GM18868 (cell line): ENCODE data around the gene C16orf96.
"Not testable (repeated sequence)": the region's sequence is repeated elsewhere in the genome, so short reads cannot be mapped to it uniquely, and the experiment has no call there.

Experiments
- ATAC-seq: cut with Tn5 transposase; IDR thresholded peaks from one replicate; pipeline ENCODE4 v1.9.1; 2021; ENCODE audit warnings: mild to moderate bottlenecking, moderate library complexity; ENCODE audit not compliant: unreplicated experiment

The C16orf96 gene

DNA sequence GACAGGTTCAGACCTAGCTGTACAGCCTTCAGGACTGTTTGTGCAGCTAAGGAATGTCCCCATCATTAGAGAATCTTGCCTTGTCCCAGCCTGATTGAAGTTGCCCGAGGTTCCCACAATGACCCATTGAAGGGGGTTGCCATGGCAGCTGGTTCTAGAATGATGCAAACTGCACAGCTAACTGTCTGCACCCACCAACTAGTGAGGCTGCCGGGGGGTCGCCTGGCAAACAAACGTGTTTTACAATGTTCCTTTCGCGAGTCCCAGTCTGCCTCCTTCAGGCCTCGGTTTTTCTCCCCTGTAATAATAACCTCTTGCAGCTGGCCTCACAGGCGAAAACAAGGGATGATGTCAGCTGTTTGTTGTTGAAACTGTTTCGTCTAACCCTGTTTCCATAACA is 5.5 kb downstream of the C16orf96 start:
- no peak for ATAC-seq

DNA sequence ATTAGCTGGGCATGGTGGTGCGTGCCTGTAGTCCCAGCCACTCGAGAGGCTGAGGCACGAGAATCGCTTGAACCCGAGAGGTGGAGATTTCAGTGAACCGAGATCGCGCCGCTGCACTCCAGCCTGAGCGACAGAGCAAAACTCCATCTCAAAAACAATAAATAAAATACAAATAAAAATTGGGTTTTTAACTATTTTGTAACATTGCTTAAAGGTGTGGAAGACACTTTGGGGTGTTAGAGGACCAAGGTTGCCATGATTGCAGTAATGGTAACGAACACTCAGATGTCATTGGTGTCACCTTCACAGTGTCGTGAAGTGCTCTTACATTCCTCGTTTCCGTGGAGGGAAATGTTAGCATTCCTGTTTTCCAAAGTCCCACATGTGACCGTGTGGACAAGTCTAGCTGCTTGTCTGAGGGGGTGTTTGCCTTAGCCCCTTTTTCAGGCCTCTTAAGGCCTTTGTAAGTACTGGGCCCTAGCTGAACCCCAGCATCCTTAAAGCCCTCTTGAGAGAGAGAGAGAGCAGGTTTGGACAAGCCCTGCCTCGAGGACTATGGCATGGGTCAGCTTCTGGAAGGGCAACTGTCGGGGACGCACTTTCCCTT is 8.6 kb downstream of the C16orf96 start:
- ATAC-seq: no peak

DNA sequence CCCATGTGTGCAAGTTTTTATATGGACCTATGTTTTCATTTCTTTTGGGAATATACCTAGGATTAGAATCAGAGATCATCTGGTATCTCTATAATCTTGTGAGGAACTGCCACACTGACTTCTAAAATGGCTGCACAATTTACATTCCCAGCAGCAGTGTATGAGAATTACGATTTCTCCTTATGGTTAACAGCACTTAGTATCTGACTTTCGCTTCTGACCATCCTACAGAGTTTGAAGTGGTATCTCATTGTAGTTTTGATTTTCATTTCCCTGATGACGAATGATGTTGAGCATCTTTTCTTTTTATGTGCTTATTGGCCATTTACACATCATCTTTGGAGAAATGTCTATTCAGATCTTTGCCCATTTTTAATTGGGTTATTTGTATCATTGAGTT is 10.0 kb downstream of the C16orf96 start:
- ATAC-seq: no peak

DNA sequence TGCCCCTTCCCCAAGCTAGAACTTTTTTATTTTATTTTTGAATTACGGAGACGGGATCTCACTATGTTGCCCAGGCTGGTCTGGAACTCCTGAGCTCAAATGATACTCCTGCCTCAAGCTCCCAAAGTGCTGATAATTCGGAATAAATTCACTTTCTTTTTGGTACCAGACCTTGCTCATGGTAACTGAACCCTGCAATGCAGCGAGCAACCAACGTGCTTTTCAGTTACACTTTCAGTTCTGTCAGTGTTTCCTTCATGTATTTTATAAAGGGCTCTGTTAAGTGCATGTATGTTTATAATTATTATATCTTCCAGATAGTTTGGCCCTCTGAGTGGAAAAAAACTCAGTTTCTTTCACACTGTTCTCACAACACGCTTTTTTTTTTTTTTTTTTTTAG is 13.9 kb downstream of the C16orf96 start:
- no peak for ATAC-seq

DNA sequence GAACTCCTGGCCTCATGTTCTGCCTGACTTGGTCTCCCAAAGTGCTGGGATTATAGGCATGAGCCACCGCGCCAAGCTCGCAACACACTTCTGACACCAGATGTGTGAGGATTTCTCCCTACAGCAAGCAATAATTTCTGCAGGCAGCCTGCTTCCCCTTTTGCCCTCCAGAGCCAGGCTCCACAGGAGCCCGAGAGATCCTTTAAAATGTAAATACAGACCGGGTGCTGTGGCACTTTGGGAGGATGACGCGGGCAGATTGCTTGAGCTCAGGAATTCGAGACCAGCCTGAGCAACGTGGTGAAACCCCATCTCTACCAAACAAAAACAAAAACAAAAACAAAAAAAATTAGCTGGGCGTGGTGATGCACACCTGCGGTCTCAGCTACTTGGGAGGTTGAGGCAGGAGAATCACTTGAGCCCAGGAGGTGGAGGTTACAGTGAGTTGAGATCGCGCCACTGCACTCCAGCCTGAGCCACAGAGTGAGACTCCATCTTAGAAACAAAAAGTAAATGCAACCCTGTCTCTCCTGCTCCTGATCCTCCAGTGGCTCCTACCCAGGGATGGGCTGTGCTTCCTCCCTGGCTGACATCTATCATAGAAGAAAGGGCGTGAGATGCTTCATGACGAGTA is 14.7 kb downstream of the C16orf96 start:
- ATAC-seq: no peak

DNA sequence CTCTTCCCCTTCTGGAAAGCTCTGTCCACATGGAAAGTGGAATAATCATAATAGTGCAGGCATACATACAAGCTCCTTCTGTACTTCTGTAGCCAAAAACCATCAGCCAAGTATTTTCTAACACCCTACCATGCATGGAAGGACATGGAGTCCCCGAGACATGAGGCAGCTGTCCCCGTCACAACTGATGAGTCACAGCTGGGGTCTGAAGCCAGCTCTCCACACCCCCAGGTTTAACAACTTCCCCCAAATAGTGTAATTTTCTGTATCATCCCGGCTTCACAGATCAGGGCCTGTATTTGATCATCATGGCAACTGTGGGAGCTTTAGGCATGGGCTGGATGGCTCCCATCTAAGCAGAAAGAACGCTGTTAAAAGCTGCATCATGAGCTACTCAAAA is 16.6 kb downstream of the C16orf96 start:
- no peak for ATAC-seq

DNA sequence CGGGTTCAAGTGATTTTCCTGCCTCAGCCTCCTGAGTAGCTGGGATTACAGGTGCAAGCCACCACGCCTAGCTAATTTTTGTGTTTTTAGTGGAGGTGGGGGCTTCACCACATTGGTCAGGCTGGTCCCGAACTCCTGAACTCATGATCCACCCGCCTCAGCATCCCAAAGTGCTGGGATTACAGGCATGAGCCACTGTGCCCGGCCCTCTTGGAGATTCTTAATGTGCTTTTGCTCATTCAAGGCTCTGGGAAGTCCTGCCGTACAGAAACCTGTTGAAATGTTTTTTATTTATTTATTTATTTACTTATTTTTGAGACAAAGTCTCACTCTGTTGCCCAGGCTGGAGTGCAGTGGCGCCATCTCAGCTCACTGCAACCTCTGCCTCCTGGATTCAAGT is 17.8 kb downstream of the C16orf96 start:
- ATAC-seq: not testable (repeated sequence)

DNA sequence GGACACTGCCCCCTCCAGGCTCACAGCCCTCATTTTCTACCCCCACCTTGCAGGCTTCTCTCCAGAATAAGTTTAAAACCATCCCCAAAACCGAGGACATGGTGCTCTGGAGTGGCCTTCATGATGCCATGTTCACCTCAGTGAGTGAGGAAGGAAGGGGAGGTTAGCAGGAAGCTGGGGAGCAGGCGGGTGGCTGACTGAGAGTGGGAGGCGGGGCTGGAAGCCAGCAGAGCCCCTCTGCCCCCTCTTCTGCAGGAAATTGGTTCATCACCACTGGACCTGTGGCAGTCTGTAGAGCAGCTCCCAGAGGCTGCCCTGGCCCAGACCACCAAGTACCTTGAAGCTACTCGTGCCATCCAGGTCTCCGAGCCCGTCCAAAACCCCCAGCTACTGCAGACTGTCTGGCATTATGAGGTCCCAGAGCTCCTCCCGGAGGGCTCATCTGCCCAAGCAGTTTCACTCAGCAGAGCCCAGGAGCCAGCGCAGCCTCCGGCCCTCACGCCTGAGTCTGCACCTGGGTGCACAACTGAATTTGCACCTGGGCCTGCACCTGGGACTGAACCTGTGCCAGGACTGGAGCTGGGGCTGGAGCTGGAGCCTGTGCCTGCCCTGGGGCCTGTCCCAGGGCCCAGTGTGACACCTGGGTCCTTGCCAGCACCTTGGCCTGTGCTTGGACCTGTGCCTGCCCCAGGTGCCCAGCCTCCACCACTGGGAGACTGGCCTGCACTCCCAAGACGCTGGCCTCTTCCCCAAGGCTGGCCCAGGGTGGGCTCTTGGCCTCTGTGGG is 19.0 kb downstream of the C16orf96 start:
- ATAC-seq: no peak

DNA sequence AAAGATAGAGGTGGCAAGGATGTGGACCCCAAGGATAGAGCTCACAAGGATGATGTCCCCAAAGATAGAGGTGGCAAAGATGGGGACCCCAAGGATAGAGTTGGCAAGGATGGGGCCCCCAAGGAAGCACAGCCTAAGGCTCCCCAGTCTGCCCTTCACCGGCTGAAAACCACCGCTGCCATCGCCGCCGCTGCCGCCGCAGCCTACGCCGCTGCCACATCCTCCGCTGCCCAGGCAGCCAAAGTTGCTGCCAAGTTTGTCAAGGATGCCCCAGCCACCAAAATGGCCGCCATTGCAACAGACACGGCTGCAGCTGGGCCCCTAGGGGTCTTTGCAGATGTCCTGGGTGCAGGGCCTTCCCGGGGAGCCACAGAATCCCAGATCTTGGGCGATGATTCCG is 19.9 kb downstream of the C16orf96 start:
- ATAC-seq: no peak

DNA sequence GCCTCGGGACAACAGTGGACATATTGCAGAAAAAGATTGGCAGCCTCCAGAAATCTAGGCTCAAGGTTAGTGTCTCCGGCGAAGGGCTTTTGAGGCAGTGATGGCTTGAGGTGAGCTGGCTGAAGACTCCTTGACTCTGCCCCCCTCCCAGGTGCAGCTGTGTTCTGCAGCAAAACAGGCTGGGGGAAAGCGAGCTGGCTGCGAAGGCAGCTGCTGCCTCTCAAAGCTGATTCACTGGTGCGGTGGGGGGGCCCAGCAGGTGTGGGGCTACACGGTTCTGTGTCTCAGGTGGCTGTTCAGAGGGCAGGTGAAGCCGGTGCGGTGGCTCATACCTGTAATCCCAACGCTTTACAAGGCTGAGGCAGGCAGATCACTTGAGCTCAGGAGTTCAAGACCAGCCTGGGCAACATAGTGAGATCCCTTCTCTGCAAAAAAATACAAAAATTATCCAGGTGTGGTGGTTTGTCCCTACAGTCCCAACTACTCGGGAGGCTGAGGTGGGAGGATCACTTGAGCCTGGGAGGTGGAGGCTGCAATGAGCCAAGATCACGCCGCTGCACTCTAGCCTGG is 22.9 kb downstream of the C16orf96 start:
- ATAC-seq: no peak

DNA sequence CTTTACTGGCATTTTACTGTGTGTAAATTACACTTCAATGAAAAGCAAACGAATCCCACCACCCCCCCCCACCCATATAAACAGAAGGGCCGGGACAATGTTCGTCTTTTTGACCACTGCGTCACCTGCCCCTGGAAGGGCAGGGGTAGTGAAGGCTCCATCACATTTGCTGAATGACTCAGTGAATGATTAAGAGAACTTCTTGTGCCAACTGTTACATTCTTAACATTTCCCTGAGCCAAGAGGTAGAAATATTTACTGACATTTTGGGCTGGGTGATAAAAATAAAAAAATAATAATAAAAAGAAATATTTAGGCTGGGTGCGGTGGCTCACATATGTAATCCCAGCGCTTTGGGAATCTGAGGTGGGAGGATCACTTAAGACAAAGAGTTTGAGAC is 24.1 kb downstream of the C16orf96 start:
- no peak for ATAC-seq

DNA sequence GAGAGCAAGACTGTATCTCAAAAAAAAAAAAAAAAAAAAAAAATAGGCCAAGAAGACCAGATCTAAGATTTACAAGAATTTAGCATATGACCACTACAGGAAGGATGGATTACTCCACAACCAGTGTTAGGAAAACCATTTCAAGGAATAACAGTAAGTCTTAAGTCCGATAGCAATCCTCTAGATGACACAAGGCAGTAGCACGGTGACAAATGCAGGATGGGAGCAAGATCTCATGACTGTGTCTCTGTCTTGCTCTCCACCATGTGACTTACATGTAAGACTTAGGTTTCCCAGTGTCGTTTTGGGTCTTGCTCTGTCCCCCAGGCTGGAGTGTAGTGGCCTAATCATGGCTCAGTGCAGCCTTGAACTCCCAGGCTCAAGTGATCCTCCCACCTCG is 27.8 kb downstream of the C16orf96 start:
- ATAC-seq: no peak

DNA sequence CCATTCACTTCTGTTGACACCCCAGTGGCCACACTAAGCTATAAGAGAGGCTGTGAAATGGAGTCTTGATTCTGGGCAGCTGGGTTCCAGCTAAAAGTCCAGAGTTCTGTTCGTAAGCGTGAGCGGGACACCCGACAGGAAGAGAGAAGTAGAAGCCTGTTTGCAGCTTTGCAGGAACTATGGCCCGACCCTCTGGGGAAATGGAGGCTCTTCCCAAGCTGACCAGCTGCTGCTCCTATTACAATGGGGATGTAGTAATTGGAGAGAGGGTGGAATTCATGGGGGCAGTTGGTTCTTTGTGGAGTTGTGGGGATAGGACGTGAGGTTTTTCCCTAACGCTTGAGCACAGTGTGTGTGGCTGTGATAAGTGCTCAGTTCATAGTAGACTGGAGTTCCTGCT is 30.2 kb downstream of the C16orf96 start:
- no peak for ATAC-seq

DNA sequence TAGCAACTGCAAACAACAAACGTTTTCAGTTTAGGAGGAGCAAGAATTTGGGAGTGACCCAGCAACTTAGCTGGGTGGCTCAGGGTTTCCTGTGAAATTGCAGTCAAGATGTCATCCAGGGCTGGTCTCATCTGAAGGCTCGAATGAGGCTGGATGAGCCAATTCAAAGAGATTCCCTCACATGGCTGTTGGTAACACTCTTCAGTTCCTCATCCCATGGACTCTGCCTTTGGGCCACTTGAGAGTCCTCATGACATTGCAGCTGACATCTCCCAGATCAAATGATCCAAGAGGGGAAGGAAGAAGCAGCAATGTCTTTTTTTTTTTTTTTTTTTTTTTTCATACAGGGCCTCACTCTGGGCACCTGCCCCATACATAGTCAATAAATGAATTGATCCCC is 32.2 kb downstream of the C16orf96 start:
- ATAC-seq: no peak

DNA sequence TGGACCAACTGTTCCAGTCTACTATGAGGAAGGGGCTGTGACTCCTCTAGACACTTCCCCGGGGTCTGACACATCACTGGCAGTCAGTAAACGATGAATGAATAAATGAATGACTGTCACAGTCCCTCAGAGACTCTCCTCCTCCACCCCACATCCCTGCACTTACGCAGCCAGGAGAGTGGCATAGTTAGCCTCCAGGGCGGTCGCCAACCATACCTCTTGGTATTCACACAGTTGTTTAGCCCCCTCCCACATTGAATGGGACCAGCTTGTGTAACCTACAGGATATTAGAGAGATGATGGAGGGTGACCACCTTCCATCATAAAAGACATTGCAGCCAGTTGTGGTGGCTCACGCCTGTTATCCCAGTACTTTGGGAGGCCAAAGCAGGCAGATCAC is 32.8 kb downstream of the C16orf96 start:
- no peak for ATAC-seq

DNA sequence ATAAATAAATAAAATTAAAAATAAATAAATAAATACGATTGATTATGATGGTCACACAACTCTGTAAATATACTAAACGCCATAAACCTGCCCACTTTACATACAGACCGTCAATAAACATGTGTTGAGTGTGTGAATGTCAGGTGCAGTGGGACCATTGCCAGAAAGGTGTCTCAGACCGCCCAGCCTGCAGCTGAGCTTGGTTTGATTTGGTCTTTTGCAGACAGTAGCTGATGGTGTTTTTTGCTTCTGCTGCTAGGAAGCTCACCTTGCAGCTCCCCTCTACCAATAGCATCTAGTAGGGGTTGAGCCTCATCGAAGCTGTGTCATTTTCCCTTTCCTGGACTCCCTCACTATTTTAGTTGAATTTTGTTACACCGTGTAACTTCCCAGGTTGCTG is 35.1 kb downstream of the C16orf96 start:
- ATAC-seq: no peak

DNA sequence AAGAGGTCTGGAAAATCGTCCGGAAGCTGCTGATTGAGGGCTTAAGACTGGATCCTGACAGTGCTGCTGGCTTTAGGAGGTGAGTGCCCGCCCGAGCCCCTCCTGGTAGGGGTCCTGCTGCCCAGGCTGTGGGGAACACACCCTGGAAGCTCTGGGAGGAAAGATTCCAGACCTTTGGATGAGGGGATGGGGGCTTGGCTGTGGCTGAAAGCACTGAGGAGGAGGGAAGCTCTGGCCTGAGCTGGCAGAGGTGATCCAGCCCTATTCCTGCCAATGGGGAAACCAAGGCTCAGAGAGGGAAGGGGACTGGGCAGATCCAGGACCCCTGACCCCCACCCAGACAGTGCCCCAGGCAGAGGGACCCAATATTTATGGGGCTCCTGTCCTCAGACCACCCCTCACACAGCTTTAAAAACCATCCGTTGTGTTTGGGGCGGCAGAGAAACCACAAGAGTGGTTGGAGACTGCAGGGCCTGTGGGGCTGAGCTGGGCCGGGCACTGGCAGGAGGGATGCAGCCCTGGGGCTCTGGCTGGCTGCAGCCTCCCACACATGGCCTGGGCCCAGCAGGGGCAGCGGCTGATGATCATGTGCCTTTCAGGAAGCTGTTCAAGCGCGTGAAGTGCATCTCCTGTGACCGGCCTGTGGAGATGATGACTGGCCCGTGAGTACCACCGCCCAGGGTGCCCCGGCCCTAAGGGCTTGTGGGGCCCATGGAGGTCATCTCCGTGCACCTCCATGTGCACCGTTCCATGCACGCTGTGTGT is 35.7 kb downstream of the C16orf96 start:
- no peak for ATAC-seq

DNA sequence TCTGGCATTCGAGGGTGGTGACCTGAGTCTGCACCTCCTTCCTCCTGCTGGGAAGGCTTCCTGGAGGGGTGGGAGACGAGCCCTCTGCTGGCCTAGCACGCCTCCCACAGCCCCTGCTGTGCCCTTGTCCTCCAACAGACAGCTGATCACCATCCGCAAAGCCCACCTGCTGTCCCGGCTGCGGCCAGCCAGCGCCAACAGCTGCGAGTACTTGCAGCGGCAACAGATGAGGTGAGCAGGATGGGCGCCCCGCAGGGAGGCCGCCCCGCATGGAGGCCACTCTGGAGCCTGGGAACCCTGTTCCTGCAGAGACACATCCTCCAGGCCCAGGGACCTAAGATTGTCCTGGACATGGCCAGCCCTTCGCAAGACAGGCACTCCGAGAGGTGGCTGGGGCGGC is 36.9 kb downstream of the C16orf96 start:
- ATAC-seq: no peak

DNA sequence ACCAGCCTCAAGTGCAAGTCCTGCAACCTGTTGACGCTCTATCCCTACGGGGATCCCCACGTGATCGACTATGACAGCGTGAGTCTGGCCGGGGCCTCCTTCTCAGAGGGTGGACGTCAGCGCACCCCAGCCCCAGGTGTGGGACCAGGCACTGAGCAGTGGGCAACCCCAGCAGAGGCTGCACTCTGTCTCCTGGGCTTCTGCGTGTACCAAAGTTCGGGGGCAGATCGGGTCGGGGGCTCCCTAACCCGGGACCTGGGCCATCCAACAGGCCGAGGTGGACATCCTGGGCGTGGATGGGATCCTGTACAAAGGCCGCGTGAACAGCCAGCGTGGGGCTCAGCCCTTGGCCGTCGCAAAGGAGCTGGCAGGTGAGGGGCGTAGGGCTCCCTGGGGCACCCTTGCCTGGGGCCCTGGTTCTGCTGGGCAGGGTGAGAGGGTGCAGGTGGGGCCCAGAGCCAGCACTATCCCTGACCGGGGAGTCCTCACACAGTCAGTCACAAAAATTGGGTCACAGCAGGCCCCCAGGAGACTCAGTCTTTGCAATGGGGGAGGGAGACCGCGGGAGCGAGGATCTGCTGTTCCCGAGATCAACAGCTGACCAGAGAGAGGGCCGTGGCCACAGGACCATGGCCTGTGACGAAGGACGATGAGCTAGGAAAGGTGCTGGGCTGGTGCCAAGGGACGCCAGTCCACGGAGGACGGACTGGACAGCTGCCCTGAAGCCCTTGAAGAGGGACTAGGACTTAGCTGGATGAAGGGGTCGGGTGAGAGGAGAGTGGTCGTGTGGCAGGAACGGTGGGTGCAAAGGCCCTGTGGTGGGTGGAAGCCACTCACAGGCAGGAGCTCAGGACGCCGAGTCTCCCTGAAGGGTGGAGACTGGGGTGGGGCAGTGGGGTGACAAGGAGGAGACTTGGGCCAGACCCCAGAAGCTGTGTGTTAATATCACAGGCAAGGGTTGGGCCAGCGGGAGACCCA is 38.6 kb downstream of the C16orf96 start:
- ATAC-seq: no peak

DNA sequence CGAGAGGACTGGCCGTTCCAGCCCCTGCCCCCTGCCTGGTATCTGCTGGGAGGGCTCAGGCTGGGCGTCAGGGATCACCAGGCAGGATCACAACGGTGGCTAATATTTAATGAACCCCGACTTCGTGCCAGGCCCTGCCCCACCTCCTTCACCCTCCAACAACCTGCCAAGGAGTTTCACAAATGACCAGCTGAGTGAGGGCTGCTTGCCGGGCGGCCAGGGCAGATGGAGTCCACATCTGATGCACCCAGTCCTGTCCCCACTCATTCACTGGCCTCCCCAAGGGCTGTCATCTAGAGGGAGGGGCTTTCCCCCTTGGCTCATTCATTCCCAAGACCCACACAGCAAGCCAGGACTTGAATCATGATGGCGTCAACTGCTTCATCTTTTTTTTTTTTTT is 41.0 kb downstream of the C16orf96 start:
- no peak for ATAC-seq
